COLO829 (cell line): ENCODE data around the gene TXNDC11.

Experiments
- DNase-seq: peaks from one replicate; pipeline ENCODE4 v3.0.0; 2012; ENCODE audit warnings: low spot score

TXNDC11 gene

DNA sequence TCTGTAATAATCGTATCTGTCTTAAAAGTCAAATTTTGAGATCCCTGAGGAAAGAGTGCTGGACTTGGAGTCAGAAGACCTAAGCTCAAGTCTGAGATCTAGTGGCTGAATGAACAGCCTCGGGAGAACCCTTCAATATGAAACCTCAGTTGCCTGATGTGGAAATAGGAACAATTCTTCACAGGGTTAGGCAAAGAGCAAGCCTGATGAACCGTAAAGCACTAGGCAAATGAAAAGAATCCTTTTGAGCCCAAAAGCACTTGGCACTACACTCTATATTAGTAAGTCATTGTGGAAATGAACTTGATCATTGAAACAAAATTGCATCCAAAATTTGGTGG, 20.2 kb downstream of the TXNDC11 start:
- no peak for DNase-seq

DNA sequence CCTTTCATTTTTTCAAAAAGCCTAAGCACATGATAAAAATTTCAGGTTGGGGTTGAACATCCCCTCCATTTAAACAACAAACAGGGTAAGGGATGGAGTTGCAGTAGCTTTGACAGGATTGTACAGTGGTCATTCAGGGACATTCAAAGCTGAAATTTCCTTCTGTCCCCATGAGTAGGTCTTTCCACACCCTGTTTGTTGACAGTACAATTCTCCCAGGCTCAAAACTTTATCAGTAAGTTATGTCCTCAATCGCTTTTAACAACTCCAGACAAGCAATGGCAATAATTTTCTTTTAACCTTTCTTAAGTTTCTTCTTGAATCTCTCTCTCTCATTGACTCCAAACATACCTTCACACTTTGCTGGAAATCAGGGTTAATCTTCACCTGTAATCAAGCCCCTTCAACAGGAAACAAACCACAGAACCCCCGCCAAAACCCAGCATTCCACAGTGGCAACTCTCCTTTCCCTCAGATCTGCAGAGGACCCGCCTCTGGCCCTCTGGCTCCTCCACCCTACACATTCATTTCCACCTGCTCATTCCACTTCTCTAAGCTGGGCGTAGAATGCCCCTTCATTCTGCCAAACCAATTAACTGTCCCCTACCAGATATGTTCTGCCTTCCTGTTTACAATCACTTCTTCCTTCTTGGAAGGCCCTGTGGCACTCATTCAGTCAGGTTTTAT, 20.7 kb downstream of the TXNDC11 start:
- DNase-seq: no peak

DNA sequence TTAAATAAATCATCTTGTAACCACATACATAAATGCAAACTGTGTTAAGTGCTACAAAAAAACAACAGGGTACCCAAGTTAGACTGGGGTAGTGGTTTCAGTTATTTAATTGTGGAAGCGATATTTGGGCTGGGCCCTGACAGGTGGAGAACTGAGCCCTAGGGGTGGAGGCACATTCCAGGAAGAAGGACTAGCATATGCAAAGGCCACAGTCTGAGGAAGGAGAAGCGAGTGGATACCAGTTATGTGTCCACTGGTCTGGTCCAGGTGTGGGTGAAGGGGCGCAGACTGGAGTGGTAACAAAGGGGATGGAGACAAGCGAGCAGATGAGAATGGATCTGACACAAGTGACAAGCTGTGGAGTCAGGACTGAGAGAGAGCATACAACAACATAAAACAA, 22.9 kb downstream of the TXNDC11 start:
- DNase-seq: no peak

DNA sequence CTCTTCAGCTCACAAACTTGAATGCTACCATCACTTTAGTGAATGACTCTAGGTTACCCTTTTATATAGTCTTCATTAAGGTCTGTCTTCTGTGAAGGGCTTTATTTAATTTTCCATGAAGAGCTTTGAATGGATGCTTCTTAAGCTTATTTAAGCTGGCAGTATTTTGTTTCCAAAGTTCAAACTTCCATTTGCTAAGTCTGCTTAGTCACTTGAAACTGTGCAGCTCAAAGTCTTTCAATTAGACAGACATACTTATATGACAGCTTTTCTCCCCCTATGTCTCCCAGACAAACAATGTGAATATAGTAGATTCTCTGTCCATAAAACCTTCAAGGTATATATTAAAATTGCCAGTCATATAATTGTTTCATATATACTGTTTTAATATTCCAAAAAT, 23.5 kb downstream of the TXNDC11 start:
- no peak for DNase-seq

DNA sequence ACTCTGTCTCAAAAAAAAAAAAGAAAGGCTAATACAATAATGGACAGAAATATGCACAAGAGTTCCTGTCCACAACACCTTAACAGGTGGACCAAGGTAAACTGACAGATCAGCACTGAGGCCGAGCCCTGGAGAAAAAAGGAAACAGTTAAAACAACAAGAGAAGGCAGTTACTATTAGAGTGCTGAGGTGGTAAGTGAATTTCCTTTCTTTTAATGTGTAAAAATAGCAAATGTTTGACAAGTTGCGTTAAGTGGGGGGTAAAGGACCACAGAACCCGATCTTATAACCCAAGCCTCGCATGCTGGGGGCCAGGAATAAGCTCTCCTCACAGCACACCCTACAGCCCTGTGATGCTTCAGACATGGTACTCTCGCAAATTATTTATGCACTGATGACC, 24.8 kb downstream of the TXNDC11 start:
- DNase-seq: no peak

DNA sequence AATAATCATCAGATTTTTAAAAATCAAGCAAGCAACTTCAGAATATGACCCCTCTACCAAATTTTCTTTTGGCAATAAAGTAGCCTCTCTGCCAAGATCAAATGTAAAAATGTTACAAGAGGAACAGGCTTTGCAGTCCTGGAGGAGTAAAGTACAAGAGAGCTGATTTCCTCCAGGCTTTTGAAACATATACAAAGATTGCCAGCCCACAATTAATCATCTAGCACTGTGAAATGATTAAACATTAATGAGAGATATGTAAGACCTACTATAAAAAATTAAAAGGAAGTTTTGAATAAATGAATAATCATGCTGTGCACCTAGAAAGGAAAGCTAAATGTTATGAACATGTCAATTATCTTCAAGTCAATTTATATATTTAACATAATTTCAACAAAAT, 26.3 kb downstream of the TXNDC11 start:
- no peak for DNase-seq

DNA sequence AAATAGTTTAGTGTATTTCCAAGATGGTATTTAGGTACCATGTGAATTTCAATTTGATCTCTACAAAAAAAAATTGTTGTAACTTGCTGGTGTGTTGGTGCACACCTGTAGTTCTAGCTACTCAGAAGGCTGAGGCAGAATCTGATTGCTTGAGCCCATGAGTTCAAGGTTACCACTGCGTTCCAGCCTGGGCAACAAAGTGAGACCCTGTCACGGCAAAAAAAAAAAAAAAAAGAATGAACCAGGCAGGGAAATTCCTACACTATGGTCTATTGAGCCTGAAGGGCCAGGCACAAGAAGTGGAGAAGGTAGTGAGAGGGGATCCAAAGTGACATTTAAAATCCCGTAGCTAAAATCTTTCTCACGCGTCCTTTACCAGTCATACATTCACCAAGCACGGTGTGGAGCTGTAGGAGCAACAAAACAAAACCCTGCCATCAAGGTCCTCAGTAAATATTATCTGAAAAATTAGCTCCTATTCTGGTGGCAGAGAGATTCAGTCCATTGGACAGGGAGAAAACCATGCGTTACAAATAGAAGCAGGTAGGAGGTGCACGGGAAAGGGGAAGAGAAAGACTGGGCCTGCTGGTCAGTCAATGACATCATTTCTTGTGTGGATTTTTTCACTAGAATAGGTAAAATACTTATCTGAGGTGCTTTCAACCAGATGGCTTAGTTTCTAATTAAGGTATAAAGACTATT, 27.3 kb downstream of the TXNDC11 start:
- no peak for DNase-seq

DNA sequence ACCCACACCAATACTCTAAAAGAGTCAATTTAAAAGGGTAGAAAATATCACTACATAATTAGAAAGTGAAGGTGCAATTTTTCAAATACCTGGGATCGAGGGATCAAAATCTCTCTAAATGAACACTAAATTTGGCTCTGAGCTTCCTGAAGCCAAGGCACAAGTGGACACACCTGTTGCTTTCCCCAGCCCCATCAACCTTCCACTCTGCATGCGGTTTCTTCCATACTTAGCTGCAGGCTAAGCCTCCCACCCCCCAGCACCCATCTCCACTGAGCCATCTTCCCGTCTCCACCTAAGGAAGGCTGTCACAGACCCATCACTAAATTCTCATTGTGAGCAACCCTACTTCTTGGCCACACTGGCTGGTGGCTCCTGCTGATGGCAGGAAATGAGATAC, 30.5 kb downstream of the TXNDC11 start:
- DNase-seq: no peak

DNA sequence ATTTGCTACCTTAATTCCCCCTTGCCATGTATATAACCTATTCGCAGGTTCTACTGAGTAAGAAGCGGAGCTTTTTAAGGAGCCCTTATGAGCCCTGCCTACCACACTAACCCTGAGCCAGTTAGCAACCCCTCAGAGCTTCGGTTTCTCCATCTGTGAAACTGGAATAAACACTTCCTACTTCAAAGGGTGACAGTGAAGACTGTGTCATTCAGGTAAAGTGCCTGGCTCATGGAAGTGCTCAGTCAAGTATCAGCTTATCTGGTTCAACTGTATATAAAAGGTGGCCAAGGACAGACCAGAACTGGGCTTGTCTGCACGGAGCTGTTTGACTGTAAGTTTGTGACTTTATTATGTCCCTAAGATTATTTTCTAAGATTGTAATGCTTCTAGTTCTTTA, 31.0 kb downstream of the TXNDC11 start:
- DNase-seq: no peak

DNA sequence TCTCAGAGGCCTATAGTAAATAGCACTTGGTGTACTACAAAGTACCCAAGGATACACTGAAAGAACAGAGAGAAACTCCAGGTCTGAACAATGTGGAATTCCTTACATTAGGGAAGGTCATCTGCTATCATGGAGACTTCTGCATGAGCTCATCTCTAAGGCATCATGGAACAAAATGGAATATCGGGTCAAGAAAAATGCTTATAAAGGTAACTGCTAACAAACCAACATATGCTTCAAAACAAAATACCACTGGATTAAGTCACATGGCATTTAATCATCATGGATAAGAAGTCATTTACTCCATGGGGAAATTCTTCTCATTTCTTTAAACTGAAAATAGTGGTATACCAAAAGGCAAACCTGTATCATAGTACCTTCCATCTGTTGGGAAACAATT, 34.2 kb downstream of the TXNDC11 start:
- DNase-seq: no peak

DNA sequence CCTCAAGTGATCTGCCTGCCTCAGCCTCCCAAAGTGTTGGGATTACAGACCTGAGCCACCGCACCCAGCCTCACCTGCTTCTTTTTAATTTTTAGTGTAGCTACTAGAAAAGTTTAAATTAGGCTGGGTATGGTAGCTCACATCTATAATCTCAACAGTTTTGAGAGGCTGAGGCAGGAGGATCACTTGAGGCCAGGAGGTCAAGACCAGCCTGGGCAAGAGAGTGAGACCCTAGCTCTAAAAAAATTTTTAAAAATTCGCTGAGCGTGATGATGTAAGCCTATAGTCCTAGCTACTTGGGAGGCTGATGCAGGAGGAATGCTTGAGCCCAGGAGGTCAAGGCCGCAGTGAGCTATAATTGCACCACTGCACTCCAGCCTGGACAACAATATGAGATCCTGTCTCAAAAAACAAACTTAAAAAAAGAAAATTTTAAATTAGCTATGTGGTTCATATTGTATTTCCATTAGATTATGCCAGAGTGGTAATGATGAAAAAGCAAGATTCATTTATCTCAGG, 34.9 kb downstream of the TXNDC11 start:
- no peak for DNase-seq

DNA sequence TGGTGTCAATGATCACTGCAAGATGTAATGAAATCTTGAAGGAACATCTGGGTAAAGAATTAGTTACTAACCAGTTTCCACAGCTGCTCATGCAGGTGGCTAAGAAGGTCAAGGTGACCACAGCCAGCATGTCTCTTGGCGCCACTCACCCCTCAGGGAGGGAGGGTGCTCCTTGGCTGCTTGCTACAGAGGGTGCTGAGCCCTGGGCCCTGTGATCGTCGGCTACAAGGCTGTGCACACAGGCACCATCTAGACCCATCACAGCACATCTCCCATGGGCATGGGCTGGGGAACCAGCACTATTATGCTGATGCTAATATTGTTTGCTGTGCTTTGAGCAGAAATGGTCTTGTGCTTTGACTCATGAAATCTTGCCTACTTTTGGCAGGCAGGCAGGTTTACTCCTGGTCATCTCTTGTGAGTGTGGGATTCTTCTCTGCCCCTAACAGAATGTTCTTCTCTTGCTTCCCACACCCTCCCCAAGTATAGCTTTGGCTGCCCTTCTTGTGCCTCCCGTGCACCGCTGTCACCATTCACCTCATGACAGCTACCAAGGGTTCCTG, 36.4 kb downstream of the TXNDC11 start:
- DNase-seq: no peak

DNA sequence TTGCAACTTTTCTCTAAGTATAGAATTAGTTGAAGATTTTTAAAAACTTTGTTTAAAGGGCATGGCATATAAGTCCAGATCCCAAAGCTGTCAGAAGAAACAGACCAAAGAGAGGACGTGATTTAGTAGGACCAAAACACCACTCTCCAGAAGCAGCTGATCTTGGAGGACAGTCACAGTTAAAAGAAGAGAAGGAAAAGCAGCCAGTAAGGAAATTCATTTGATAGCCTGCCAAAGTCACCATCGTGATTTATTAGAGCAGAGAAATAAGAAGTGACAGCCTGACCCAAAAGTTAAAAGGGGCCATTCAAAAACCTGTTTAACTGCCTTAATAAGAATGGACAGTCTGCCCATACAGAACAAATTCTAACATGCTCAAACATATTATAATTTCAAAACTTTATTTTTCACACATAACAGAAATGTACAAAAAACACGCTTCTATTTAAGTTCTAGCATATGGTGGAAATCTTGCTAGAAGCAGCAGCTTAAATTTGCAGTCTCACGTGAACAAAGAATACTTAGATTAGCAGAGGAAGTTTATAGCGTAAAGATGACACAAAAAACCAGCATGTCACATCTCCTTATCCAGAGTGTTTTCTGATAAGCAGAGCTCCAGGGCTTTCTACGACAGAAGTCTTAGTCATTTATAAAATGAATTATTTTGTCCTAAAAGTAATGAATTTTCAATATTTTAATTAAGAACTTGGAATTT, 37.2 kb downstream of the TXNDC11 start:
- DNase-seq: no peak

DNA sequence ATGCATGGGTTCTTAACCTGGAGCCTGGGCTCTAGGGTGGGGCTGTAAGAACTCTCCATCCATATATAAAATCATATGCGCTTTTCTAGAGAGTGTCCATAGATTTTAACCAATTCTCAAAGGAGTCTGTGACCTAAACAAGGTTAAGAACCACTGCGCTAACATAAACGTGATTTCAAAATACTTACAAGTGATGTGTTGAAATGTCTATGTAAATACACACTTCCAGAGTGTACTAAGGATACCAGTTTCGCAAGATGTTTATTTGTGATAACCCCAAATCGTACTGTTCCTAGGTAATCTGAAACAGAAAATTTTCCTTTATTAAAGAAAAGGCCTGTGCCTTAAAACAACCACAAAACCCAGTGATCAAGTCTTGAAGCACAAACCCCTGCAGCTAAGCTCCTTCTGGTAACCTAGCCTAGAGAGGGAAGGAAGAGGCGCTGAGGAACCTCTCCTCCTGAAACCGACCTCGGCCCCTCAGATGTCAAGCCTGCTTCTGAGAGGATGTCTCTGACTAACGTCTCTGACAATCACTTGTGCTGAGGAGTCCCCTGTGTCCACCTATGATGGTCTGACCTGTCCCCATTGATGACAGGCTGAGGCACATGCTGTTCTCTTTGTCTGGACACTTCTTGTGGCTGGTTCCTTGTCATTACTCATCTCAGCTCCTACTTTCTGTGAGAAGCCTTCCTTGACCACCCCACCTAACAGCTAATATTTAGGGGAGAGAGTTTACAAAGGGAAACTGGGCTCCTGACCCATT, 42.2 kb downstream of the TXNDC11 start:
- no peak for DNase-seq

DNA sequence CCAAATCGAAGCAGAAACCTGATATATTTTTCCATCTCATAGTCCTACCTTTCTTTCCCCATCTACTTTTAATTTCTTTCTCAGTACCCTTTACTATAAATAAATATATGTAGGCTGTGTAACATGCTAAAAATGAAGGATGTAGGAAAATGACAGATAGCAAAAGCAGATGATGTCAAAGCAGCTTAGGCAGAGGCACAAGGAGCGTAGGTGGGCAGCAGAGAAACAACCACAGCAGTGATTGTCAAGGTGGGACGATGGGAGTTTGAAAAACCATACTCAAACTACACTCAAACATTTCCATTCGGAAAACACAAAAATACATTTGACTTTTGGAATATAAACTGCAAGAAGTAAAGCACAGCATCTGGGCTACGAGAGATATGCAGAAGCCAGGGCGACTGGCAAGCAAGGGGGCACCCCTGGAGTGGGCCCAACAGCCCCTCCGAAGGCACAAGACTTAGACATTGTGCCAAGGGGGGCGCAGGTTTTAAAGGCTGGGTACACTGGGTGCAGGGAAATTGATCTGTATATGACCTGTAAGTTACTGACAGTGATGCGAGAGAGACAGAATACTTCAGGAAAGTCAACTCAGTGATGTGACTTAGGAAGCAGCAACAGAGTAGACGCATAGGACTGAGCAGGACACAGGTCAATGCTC, 43.3 kb downstream of the TXNDC11 start:
- DNase-seq: no peak

DNA sequence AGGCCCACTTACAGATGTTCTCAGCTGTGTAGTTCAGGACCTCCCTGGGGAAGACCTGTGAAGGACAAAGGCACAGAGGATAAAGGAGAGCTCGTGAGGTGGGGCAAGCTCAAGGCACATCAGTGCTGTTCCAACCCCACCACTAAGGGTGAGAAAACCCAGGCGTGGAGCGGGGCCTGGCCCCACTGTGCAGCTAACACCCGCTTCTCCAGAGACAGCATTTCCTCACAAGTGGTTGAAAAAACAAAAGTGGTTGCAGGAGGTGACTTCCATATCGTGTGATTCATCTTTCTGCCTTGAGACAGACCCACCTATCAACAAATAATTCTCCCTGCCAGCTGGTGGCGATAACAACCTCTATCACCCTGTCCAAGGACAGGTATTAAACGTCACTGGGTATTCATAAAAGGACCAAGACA, 44.4 kb downstream of the TXNDC11 start:
- DNase-seq: no peak

DNA sequence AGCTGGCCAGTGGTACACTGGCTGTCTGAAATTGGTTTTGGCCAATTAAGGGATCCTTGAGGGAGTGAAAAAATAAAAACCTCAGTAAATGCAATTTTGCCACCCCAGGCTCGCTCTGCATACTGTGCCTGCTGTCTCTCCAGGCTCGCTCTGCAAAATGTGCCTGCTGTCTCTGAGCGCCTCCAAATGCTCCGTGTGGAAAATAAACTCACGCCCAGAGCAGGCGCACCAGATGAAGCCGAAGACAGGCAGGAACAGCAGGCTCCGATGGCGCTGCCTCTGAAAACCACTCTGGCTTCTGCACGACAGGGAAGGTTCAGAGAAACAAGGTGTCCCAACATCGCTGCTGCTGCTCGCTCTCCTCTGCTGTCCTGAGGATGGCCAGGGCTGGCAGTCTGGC, 45.3 kb downstream of the TXNDC11 start:
- DNase-seq: no peak

DNA sequence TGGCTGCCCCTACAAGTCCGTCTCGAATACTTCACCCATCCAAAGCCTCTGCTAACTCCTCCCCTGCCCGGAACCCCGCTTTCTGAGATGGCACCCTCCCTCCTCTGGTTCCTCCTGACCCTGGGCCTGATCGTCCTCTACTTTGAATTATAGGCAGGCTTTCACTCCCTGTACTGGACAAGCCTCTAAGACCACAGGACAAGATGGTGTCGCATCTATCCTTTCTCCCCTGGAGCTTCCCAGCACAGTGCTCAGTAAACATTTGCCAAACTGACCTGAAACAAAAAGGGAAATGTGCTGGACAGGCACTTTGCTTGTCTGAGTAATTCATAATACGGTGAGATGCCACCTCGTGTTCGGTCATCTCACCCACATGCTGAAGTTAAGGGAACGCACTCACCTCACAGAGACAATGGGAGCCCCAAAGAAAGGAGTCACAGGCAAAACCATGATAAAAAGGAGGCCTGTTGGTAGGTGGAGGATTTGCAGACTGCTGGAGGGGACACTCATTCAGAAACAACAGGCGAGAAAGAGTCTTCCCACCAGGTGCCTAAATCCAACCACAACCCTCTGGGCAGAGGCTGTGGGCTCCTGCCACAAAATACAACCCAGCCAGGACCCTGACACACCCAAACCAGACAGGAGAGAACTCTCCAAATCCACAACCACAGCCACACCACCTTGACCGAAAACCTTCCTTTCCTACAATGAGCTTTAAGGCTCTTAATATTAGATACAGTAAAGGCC, 46.2 kb downstream of the TXNDC11 start:
- DNase-seq: no peak

DNA sequence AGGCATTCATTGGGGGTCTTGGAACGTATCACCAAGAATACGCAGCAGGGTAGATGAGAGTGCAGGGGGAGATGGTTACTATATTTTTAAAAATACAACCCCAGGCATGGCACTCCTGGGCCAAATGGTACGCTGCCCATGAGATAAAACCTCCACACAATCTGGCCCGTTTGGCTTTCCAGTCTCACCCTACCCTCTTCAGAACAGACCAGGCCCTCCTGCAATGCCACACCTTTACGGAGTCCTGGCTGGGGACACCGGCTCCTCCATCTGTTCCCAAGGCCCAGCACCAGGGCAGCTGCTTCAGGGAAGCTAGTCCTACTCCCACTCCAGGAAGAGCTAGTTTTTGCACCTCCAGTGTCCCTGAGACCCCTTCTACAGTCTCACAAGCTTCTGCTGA, 50.0 kb downstream of the TXNDC11 start:
- no peak for DNase-seq

DNA sequence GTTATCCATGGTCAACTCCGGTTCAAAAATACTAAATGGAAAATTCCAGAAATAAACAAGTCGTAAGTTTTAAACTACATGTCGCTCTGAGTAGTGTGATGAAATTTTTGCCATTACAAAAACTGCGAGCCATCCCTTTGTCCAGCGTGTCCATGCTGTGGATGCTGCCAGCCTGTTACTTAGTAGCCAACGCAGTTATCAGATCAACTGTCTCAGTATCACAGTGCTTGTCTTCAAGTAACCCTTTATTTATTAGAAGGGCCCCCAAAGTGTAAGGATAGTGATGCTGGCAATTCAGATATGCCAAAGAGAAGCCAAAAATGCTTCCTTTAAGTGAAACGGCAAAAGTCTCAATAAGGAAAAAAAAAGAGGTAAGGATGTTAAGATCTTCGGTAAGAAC, 50.5 kb downstream of the TXNDC11 start:
- DNase-seq: no peak

DNA sequence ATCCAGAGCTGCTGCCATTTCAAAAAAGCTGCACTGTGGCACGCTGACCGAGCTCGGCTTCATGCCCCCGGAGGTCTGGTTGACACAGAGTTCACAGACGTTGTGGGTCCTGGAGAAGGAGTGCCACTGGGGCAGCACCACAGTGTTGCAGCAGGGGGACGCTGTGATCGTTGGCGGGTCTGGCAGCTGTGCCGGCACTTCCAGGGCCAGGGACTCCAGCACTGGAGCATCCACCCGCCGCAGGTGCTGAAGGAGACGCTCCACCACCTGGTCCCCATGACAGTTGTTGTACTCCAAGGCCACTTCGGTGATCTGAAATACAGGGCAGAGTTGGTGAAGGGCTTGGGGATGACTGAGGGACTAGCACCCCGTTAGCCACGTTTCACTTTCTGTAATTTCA, 50.9 kb downstream of the TXNDC11 start:
- no peak for DNase-seq
